CD8-positive, alpha-beta memory T cell (primary cell): ENCODE measurements around the gene CYBRD1. TPM values are rescaled to one million over a fixed set of nuclear protein-coding genes. Genes with fewer than 3 reads are reported as not detected.

Experiments used
- CTCF ChIA-PET: fragments of 350-600 bp; sonication (Branson Sonifier 250); formaldehyde crosslinking; loops from one replicate; lab custom pipeline; 2021; ENCODE audit warnings: antibody characterized with exemption; lab: Charles Lee
- POLR2A ChIA-PET: fragments of 350-600 bp; sonication (Branson Sonifier 250); formaldehyde crosslinking; loops from one replicate; lab custom pipeline; 2021; ENCODE audit warnings: antibody characterized with exemption; lab: Charles Lee
- DNase-seq, 5 donors: peaks; one replicate each; pipeline versions ENCODE4 v3.0.0 to v3.0.0-alpha.2; 2020 to 2022; ENCODE audit warnings: mixed read lengths in 1 of 5
- H3K27ac ChIP-seq: one replicate; pipeline ENCODE4 v1.7.0; 2013; ENCODE audit warnings: low read depth, mild to moderate bottlenecking, low read length, moderate library complexity
- H3K27me3 ChIP-seq: 2 replicates; pipeline ENCODE4 v1.7.0; 2013; ENCODE audit warnings: low read length, mild to moderate bottlenecking; ENCODE audit not compliant: insufficient read depth, poor library complexity, severe bottlenecking
- H3K36me3 ChIP-seq: 2 replicates; pipeline ENCODE4 v1.7.0; 2013; ENCODE audit warnings: mild to moderate bottlenecking, low read length, moderate library complexity; ENCODE audit not compliant: insufficient read depth
- H3K4me1 ChIP-seq: 2 replicates; pipeline ENCODE4 v1.7.0; 2013; ENCODE audit warnings: mild to moderate bottlenecking, low read length, moderate library complexity; ENCODE audit not compliant: insufficient read depth
- H3K4me3 ChIP-seq: 2 replicates; pipeline ENCODE4 v1.7.0; 2013; ENCODE audit warnings: mild to moderate bottlenecking, low read length
- H3K9me3 ChIP-seq: 2 replicates; pipeline ENCODE4 v1.7.0; 2013; ENCODE audit warnings: mild to moderate bottlenecking, low read length
- H3K27ac Mint-ChIP-seq, 8 donors: one replicate each; pipeline ENCODE4 v1.8.0; 2020 to 2021; ENCODE audit warnings: mixed read lengths in 8 of 8, mild to moderate bottlenecking in 6 of 8, inconsistent platforms in 3 of 8, moderate library complexity in 3 of 8
- H3K27me3 Mint-ChIP-seq, 2 donors: one replicate each; pipeline ENCODE4 v1.8.0; 2020 to 2021; ENCODE audit warnings: mixed read lengths in 2 of 2, mild to moderate bottlenecking in 1 of 2, moderate library complexity in 1 of 2
- H3K36me3 Mint-ChIP-seq, 3 donors: one replicate each; pipeline ENCODE4 v1.8.0; 2020 to 2021; ENCODE audit warnings: mixed read lengths in 3 of 3, inconsistent platforms in 1 of 3, mild to moderate bottlenecking in 1 of 3
- H3K4me1 Mint-ChIP-seq, 3 donors: one replicate each; pipeline ENCODE4 v1.8.0; 2020 to 2021; ENCODE audit warnings: mixed read lengths in 3 of 3, inconsistent platforms in 1 of 3, mild to moderate bottlenecking in 1 of 3
- H3K4me3 Mint-ChIP-seq, 7 donors: one replicate each; pipeline ENCODE4 v1.8.0; 2020 to 2021; ENCODE audit warnings: mixed read lengths in 7 of 7, mild to moderate bottlenecking in 6 of 7, moderate library complexity in 4 of 7, inconsistent platforms in 2 of 7
- H3K9me3 Mint-ChIP-seq, 5 donors: one replicate each; pipeline ENCODE4 v1.8.0; 2020 to 2022; ENCODE audit warnings: mixed read lengths in 5 of 5, mild to moderate bottlenecking in 3 of 5, moderate library complexity in 2 of 5, inconsistent platforms in 1 of 5
- polyA plus RNA-seq: library from polyadenylated mRNA; unstranded; fragments of 300-500 nt; fragmentation: Illumina TruSeq; gene quantifications from one replicate; pipeline ENCODE4 v1.2.3, GENCODE V29; 2021
- total RNA-seq, 2 experiments: library from RNA; stranded (reverse); gene quantifications; one replicate each; pipeline ENCODE4 v1.2.3, GENCODE V29; 2021

CYBRD1 gene
- total and polyA plus RNA-seq, 3 experiments from 2014 or later, result 0.95 to 1.2 (median 1.2) TPM

GRCh38 chr2:171579481-171579880 is 57.2 kb downstream of the CYBRD1 start:
- DNase-seq, result no peak
- H3K4me1 ChIP-seq, result no peaks in the 10 kb centered on the region
- Mint-ChIP-seq H3K27me3 (peaks cover 7 to 12% of the 10 kb centered on the region in 2 donors), H3K9me3 (no peaks in the 10 kb centered on the region), H3K27ac (no peak overlapping the region), H3K4me3 (no peak overlapping the region), H3K36me3 (no peaks in the 10 kb centered on the region), H3K4me1 (peaks cover 0 to under 1% (median under 1%) of the 10 kb centered on the region in 3 donors)
- ChIA-PET CTCF (interaction anchor here (0.6 to 0.9 kb wide), 2 partner anchors 16 to 84 kb away, joined by 3 read pairs; no protein-coding TSS in a partner anchor), POLR2A (no interaction called here)
- H3K36me3 ChIP-seq, result no peaks in the 10 kb centered on the region
- no peaks in the 10 kb centered on the region for H3K9me3 ChIP-seq
- no peak overlapping the region for H3K4me3 ChIP-seq
- no peak overlapping the region for H3K27ac ChIP-seq
- no peaks in the 10 kb centered on the region for H3K27me3 ChIP-seq

- Mint-ChIP-seq H3K27ac (no peak overlapping the region), H3K9me3 (no peaks in the 10 kb centered on the region), H3K36me3 (peaks cover 0 to 3% (median 0%) of the 10 kb centered on the region in 3 donors), H3K4me3 (no peak overlapping the region), H3K27me3 (peaks cover 11 to 42% of the 10 kb centered on the region in 2 donors), H3K4me1 (no peaks in the 10 kb centered on the region)
- H3K4me1 ChIP-seq, result no peaks in the 10 kb centered on the region
- H3K9me3 ChIP-seq, result no peaks in the 10 kb centered on the region
- H3K27ac ChIP-seq, result no peak overlapping the region
- DNase-seq, result no peak
- H3K36me3 ChIP-seq, result no peaks in the 10 kb centered on the region
- POLR2A ChIA-PET, result no interaction called here
- CTCF ChIA-PET, result no interaction called here
- H3K27me3 ChIP-seq, result no peaks in the 10 kb centered on the region
- no peak overlapping the region for H3K4me3 ChIP-seq
Observed at GRCh38 chr2:171583566-171583965, 61.3 kb downstream of the CYBRD1 start.

- H3K27ac ChIP-seq, result no peak overlapping the region
- no peaks in the 10 kb centered on the region for H3K36me3 ChIP-seq
- Mint-ChIP-seq H3K4me1 (no peaks in the 10 kb centered on the region), H3K9me3 (no peaks in the 10 kb centered on the region), H3K27ac (no peak overlapping the region), H3K36me3 (peaks cover 0 to 3% (median 0%) of the 10 kb centered on the region in 3 donors), H3K27me3 (peaks cover 11 to 44% of the 10 kb centered on the region in 2 donors), H3K4me3 (no peak overlapping the region)
- ChIA-PET POLR2A (no interaction called here), CTCF (no interaction called here)
- H3K4me1 ChIP-seq, result no peaks in the 10 kb centered on the region
- no peak for DNase-seq
- H3K9me3 ChIP-seq, result no peaks in the 10 kb centered on the region
- no peaks in the 10 kb centered on the region for H3K27me3 ChIP-seq
- no peak overlapping the region for H3K4me3 ChIP-seq
Observed at GRCh38 chr2:171584001-171584400, 61.7 kb downstream of the CYBRD1 start.

- POLR2A ChIA-PET, result no interaction called here
- no peak for DNase-seq
Observed at GRCh38 chr2:171587132-171587531, 64.9 kb downstream of the CYBRD1 start.

GRCh38 chr2:171587567-171587966 is 65.3 kb downstream of the CYBRD1 start:
- no peaks in the 10 kb centered on the region for H3K36me3 ChIP-seq
- no peaks in the 10 kb centered on the region for H3K4me1 Mint-ChIP-seq

More at GRCh38 chr2:171587132-171587531, 64.9 kb downstream of the CYBRD1 start:
- Histone ChIP-seq H3K36me3 (no peaks in the 10 kb centered on the region), H3K27me3 (no peaks in the 10 kb centered on the region), H3K4me1 (no peaks in the 10 kb centered on the region), H3K27ac (no peak overlapping the region), H3K9me3 (no peaks in the 10 kb centered on the region), H3K4me3 (no peak overlapping the region)
- CTCF ChIA-PET, result interaction anchor here (1.0 to 1.8 kb wide), 2 partner anchors 9 to 10 kb away, joined by 3 to 4 read pairs; no protein-coding TSS in a partner anchor
- no peak overlapping the region for H3K4me3 Mint-ChIP-seq
- peaks cover 0 to 10% (median 0%) of the 10 kb centered on the region in 3 donors for H3K36me3 Mint-ChIP-seq
- H3K9me3 Mint-ChIP-seq, result peaks cover 0 to 6% (median 2%) of the 10 kb centered on the region in 5 donors
- no peak overlapping the region for H3K27ac Mint-ChIP-seq
- H3K27me3 Mint-ChIP-seq, result peaks cover 11 to 57% of the 10 kb centered on the region in 2 donors
- H3K4me1 Mint-ChIP-seq, result no peaks in the 10 kb centered on the region

GRCh38 chr2:171590116-171590515 is 67.8 kb downstream of the CYBRD1 start:
- Histone ChIP-seq H3K4me3 (no peak overlapping the region), H3K4me1 (no peaks in the 10 kb centered on the region), H3K27me3 (no peaks in the 10 kb centered on the region), H3K27ac (no peak overlapping the region), H3K36me3 (no peaks in the 10 kb centered on the region), H3K9me3 (no peaks in the 10 kb centered on the region)
- DNase-seq, result no peak
- Mint-ChIP-seq H3K27me3 (peaks cover 13 to 50% of the 10 kb centered on the region in 2 donors), H3K27ac (no peak overlapping the region), H3K4me3 (no peak overlapping the region), H3K36me3 (peaks cover 0 to 10% (median 0%) of the 10 kb centered on the region in 3 donors), H3K9me3 (peaks cover 0 to 7% (median 2%) of the 10 kb centered on the region in 5 donors), H3K4me1 (no peaks in the 10 kb centered on the region)
- ChIA-PET POLR2A (no interaction called here), CTCF (interaction anchor here (2.1 kb wide), 1 partner anchor 16 kb away, joined by 5 read pairs; no protein-coding TSS in a partner anchor)

More at GRCh38 chr2:171587567-171587966, 65.3 kb downstream of the CYBRD1 start:
- Mint-ChIP-seq H3K36me3 (peaks cover 0 to 10% (median 0%) of the 10 kb centered on the region in 3 donors), H3K27me3 (peaks cover 12 to 57% of the 10 kb centered on the region in 2 donors), H3K4me3 (no peak overlapping the region), H3K9me3 (peaks cover 0 to 6% (median 2%) of the 10 kb centered on the region in 5 donors), H3K27ac (no peak overlapping the region)
- Histone ChIP-seq H3K9me3 (no peaks in the 10 kb centered on the region), H3K27me3 (no peaks in the 10 kb centered on the region), H3K27ac (no peak overlapping the region), H3K4me1 (no peaks in the 10 kb centered on the region), H3K4me3 (no peak overlapping the region)
- no peak for DNase-seq
- CTCF ChIA-PET, result interaction anchor here (1.0 to 1.8 kb wide), 3 partner anchors 8 to 13 kb away, joined by 3 to 4 read pairs (median 3); no protein-coding TSS in a partner anchor
- POLR2A ChIA-PET, result no interaction called here

GRCh38 chr2:171592036-171592555 is 69.8 kb downstream of the CYBRD1 start:
- no peak overlapping the region for H3K4me3 Mint-ChIP-seq
- ChIA-PET CTCF (no interaction called here), POLR2A (no interaction called here)
- H3K9me3 ChIP-seq, result no peaks in the 10 kb centered on the region
- no peaks in the 10 kb centered on the region for H3K36me3 ChIP-seq
- peaks cover 0 to 7% (median 2%) of the 10 kb centered on the region in 5 donors for H3K9me3 Mint-ChIP-seq
- peaks cover 5 to 32% of the 10 kb centered on the region in 2 donors for H3K27me3 Mint-ChIP-seq
- H3K4me3 ChIP-seq, result no peak overlapping the region
- no peaks in the 10 kb centered on the region for H3K4me1 ChIP-seq
- H3K36me3 Mint-ChIP-seq, result peaks cover 0 to 7% (median 0%) of the 10 kb centered on the region in 3 donors
- no peak for DNase-seq
- no peak overlapping the region for H3K27ac ChIP-seq
- H3K27ac Mint-ChIP-seq, result no peak overlapping the region
- H3K4me1 Mint-ChIP-seq, result no peaks in the 10 kb centered on the region
- no peaks in the 10 kb centered on the region for H3K27me3 ChIP-seq

- peaks cover 2 to 11% (median 6%) of the 10 kb centered on the region in 3 donors for H3K4me1 Mint-ChIP-seq
- peaks cover 0 to 5% (median 0%) of the 10 kb centered on the region in 3 donors for H3K36me3 Mint-ChIP-seq
- POLR2A ChIA-PET, result no interaction called here
- DNase-seq, result no peak
- H3K36me3 ChIP-seq, result no peaks in the 10 kb centered on the region
- no peak overlapping the region for H3K4me3 ChIP-seq
- no peaks in the 10 kb centered on the region for H3K27me3 ChIP-seq
- no peaks in the 10 kb centered on the region for H3K4me1 ChIP-seq
- no peak overlapping the region for H3K27ac ChIP-seq
- H3K27me3 Mint-ChIP-seq, result peaks cover 5 to 22% of the 10 kb centered on the region in 2 donors
- H3K27ac Mint-ChIP-seq, result no peak overlapping the region
- CTCF ChIA-PET, result interaction anchor here (0.9 to 1.4 kb wide), 5 partner anchors 8 to 666 kb away, joined by 3 to 4 read pairs (median 3); partner anchors contain the start of gene GORASP2
- no peak overlapping the region for H3K4me3 Mint-ChIP-seq
- no peaks in the 10 kb centered on the region for H3K9me3 ChIP-seq
- H3K9me3 Mint-ChIP-seq, result peaks cover 0 to 3% (median 2%) of the 10 kb centered on the region in 5 donors
Observed at GRCh38 chr2:171595456-171595855, 73.2 kb downstream of the CYBRD1 start.
